NB4 (cell line): ENCODE measurements around the gene CYTH3.

Experiments used
- CTCF ChIP-seq: IDR thresholded peaks from one replicate; pipeline ENCODE4 v1.5.1; 2012; ENCODE audit warnings: low read depth, low read length
- POLR2A ChIP-seq: IDR thresholded peaks from 2 replicates; pipeline ENCODE4 v1.6.1; 2011; ENCODE audit warnings: mild to moderate bottlenecking; ENCODE audit not compliant: insufficient read length; ENCODE audit errors: extremely low read depth

GRCh38 chr7:6256677-6257535, 15.5 kb downstream of the CYTH3 start:
- TF ChIP-seq CTCF (no peak), POLR2A (no peak)
